ENCODE results near the gene SLC27A5.

SLC27A5 gene, protein sequence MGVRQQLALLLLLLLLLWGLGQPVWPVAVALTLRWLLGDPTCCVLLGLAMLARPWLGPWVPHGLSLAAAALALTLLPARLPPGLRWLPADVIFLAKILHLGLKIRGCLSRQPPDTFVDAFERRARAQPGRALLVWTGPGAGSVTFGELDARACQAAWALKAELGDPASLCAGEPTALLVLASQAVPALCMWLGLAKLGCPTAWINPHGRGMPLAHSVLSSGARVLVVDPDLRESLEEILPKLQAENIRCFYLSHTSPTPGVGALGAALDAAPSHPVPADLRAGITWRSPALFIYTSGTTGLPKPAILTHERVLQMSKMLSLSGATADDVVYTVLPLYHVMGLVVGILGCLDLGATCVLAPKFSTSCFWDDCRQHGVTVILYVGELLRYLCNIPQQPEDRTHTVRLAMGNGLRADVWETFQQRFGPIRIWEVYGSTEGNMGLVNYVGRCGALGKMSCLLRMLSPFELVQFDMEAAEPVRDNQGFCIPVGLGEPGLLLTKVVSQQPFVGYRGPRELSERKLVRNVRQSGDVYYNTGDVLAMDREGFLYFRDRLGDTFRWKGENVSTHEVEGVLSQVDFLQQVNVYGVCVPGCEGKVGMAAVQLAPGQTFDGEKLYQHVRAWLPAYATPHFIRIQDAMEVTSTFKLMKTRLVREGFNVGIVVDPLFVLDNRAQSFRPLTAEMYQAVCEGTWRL

GRCh38 chr19:58511353-58512208 lies at the start of gene SLC27A5:
Gene SLC27A5 (minus strand): TSS chr19:58511992. CDS start chr19:58511955, 37 bp downstream.
- DNase-seq, result no peak

DNA sequence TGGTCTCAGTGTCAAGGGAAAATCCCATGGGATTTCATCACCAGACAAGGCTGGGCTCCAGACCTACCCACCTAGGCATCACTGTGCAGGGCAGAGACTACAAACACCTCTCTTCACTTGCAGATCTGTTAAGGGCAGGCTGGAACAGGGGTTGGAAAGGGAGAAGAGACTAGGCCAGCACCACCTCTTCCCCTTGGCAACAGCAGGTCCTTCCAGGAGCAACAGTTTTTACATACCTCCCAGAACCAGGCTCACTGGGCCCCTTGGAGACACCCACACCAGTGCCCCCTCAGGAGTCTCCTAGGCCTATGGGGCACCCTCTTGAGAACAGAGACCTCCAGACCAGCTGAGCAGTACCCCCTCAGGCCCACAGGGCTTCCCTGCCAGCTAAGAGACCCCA lies 49.1 kb upstream of the SLC27A5 start:
- DNase-seq, result no peak

- DNase-seq, result no peak
Measured at GRCh38 chr19:58560007-58560887, 48.5 kb upstream of the SLC27A5 start.

DNA sequence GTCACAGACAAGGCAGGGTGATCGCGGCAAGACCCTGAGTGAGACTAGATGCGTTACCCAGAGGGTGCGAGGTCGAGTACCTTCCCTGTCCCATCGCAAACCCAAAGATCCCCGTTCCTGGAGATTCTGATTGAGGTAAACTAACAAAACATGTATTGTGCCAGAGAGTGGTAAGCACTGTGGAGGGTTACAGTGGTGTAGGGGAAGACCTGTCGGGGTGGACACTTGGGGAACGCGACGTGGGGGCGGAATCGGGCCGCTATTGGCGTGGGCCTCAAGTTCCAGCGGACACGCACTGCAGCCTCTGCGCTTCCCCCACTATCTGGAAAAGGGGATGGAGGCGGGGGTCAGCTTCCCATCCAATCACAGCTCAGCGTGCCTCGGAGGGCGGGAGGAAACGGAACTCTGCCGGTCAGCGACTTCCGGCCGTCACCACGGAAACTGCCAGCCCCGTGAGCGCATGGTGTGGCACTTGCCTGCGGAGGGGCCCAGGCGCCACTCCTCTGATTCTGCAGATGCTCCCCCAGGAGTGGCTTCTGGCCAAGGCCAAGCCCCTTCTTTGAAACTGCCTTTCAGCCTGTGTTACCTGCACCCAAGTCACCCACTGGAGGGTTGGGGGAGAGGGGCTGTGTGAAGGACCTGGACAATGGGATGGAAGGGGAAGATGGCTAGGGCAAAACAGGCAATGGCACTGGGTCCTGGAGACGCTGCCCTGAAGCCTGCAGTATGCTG lies 47.6 kb upstream of the SLC27A5 start:
- no peak for DNase-seq

DNA sequence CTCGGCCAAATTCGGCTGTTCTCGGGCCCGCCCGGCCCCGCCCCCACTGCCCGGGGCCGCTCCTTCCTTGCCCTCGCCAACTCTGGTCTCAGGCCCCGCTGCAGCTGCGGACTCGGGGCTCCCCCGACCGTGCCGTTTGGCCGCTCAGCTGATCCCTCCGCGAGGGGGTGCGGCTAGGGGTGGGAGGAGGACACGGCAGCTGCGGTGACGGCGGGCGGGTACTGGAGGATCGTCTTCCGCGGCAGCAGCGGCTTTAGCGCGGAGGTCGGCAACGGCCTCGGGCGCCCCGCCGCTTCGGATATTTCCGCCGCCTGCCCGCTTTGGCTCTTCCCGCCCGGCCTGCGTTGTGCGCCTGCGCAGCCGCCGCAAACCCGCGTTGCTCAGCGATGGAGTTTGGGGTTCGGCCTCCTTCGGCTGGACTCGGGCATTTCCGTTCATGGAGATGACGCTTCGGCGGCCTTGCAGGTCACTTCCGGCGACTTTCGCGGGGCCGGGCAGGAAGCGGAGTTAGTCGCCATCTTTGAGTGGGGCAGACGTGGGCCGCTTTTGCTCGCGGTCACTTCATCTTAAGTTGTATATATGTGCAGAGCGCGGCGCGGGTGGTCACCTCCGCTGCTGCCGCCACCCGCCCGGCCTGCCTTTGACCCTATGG lies 47.0 kb upstream of the SLC27A5 start:
- DNase-seq, result no peak

DNA sequence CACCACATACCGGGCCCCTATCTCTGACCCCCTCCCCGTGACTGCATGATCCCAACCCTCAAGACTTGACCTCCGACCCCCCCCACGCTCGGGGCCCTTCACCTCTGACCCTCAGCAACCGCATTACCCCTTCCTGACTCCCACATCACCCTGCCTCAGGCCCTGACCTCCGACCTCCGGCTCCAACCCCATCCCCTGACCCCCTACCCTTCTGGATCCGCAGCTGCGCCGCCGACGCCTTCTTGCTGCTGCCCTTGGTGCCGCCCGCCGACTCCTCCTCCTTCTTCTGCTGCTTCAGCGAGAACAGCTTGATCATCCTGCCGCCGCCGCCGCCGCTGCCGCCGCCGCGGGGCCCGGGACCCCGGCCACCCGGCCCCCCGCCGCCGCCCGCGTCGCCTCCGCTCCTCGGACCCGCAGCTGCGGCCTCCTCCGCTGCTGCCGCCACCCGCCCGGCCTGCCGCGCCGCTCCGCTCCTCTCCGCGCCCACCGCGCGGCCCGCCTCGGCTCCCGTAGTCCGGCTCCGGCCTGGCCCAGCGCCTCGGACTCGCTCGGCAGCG lies 46.4 kb upstream of the SLC27A5 start, which contains the start of gene UBE2M:
Gene UBE2M, minus strand, starts transcription at position 546 of the 557 bp plus-strand sequence. Its CDS starts 230 bp downstream, at position 316.
- no peak for DNase-seq

- DNase-seq, result no peak
Measured at GRCh38 chr19:58557221-58558065, 45.7 kb upstream of the SLC27A5 start.

DNA sequence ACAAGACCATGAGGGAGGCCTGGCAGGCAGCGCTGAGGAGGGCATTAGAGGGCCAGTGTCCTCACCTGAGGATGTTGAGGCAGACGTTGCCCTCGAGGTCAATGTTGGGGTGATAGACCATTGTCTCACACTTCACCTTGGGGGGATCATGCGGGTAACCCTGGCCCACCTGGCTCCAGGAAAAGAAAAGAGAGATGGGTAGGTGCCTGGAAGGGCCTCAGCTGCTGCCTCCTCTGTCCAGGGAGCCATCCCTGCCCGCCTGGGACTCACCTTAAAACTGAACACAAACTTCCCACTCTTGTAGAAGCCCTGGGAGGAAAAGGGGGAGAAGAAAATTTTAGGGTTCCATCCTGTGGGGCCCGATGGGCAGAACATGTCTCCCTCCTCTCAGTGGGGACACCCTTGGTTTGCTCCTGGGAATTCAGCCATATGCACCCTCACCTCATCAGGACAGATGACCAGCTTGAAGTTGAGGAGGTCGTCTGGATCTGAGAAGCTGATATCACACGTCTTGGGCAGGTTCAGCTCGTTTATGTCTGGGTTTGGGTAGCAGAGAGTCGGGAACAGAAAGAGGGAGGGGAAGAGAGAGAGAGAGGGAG lies 44.9 kb upstream of the SLC27A5 start:
- DNase-seq, result no peak

DNA sequence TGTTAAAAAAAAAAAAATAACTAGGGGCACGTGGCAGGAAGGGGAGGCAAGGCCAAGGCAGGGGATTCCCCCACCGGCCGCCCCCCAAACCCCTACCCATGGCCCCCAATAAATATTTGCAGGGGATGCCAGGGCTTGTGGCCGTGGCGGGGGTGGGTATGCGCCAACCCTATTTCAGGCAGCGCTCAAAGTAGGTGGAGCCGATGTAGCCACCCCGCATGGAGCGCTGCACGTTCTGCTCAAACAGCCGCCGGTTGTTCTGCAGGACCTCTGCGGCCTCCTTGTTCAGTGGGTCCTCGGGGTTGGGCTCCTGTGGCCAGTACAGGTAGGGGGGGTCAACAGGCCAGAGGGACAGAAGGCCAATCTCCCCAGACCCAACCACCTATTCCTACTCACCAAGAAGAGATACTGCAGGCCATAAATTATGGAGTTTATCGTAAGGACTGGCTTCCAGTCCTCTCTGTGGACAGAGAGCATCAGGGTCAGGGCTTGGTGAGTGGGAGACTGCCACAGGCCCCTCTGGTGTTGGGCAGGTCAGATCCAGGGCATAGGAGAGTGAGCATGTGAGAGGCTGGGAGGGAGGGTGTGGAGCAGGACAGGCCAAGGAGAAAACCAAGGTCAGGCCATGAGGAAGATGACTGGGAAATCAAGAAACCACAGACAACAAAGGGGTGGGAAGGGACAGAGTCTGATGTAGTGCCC lies 44.3 kb upstream of the SLC27A5 start:
- no peak for DNase-seq

- no peak for DNase-seq
Measured at GRCh38 chr19:58555369-58555885, 43.6 kb upstream of the SLC27A5 start.

DNA sequence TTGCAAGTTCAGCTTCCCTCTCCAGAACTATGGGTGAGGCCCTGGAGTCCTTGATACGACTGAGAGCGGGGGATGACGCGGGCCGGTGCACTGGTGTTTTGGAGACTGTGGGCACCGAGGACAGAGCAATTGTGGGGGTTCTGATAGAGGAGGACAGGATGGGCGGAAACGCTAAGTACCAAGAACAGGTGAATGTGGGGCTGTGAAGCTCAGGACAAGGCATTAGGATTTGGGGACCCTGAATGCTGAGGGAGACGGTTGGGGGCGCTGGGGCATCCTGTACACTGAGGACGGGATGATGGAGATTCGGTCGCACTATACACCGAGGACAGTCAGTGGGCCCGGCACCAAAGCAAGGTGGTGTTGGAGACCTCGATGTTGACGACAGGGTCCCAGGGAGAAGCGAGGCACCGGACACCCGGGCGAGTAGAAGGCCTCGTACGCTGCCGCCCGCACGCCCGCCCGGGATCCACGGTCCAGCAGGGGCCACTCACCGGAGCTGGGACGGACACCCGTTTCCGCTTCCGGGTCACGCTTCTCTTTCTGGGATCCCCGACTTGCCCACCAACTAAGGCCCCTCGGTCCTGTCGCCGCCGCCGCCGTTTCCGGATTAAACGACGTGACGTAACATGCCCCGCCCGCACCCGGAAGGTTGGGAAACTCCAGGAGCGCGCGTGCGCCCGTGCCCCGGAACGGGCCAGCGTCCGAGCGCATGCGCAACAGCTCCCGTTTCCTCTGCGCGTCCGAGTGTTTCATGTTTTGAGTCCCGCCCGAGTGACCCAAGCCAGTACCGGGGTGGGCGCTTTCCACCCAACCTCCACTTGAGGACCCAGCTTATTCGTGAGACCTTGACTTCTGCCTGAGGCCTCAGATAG lies 42.9 kb upstream of the SLC27A5 start, which contains the start of gene CHMP2A:
Gene CHMP2A, minus strand, starts transcription at position 612 of the 875 bp plus-strand sequence. CDS start 893 bp downstream, outside the sequence.
- no peak for DNase-seq

DNA sequence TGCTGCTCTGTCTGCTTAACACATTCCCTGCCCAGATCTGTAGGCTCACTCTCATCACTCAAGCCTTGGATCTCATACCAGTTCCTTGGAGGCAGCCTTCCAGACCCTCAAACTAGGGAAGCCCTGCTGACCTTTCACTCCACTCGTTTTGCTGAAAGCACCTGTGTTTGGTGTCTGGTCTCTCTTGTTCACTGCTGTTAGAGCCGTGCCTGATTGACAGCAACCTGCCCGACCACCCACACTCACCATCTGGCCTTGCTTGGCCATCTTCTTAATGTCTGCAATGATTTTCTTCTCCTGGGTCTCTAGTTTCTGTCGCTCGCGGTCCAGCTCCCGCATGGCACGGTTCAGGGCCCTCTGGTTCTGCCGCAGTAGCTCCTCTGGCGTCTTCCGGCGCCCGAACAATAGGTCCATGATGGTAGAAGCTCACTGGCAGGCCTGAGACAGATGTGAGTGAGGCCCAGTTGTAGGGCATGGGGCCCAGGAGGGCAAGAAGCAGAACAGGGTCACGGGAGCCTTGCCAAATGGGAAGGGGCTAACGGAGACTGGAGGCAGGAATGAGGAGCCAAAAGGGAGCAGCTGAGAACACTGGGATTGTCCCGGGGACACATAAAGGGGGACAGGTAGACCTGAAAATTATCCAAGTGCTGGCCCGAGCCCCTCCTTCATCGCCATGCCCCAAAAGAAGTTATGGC lies 42.2 kb upstream of the SLC27A5 start:
- no peak for DNase-seq

GRCh38 chr19:58552655-58553054 lies 40.9 kb upstream of the SLC27A5 start:
- DNase-seq, result no peak

GRCh38 chr19:58551577-58552471 lies 40.0 kb upstream of the SLC27A5 start:
- no peak for DNase-seq

DNA sequence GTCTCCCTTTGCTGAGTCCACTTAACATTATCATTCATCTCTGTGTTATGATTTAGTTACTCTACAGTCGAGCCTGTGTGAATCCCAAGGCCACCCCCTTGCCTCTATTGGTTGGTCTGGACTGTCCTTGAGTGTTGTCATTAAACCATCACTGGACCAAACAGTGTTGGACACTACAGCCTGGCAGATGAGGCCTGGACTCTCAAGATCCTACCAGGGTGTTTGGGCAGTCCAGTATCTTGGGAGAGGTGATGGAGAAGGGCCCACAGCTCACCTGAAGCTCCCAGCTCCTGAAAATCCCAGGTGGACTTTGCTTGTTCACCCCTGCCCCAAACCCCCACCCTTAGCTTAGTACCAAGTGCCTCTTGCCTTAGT lies 39.3 kb upstream of the SLC27A5 start:
- DNase-seq, result no peak

Measured in activated CD4-positive, CD25-positive, alpha-beta regulatory T cell (primary cell).